HepG2 (cell line): ENCODE measurements around the gene CELA2B. TPM values are rescaled to one million over a fixed set of nuclear protein-coding genes. Genes with fewer than 3 reads are reported as not detected.
A peak's percentile ranks its signal among the peaks of the same experiment; 100 is the strongest.
"Not testable (repeated sequence)": the region's sequence is repeated elsewhere in the genome, so short reads cannot be mapped to it uniquely, and the experiment has no call there.

ENCODE experiments used
- ATAC-seq: fragments of 200-7000 bp; cut with Tn5 transposase; 3 replicates; pipeline ENCODE4 v1.9.1; 2020; ENCODE audit warnings: mild to moderate bottlenecking, moderate library complexity
- BruUV-seq: library from RNA; stranded (reverse); fragments of 400-500 nt; replicated peaks from 2 replicates; lab custom pipeline; 2021; lab: Mats Ljungman, UMichigan
- CTCF ChIA-PET: fragments of 300-600 bp; formaldehyde crosslinking; extraction: SDS; loops from one replicate; lab custom pipeline; 2021; ENCODE audit warnings: low total read pairs, inconsistent platforms, low intra/inter-chr PET ratio; lab: Yijun Ruan, JAX
- POLR2A ChIA-PET: fragments of 350-600 bp; sonication (Branson Sonifier 250); formaldehyde crosslinking; loops from one replicate; lab custom pipeline; 2020; ENCODE audit warnings: antibody characterized with exemption, inconsistent platforms; lab: Yijun Ruan, JAX
- DNase-seq: peaks from one replicate; pipeline ENCODE4 v3.0.0-alpha.2; 2015; ENCODE audit warnings: low spot score
- FAIRE-seq: peaks from 3 replicates; lab custom pipeline; 2011; peaks lifted over from hg19 to GRCh38; lab: Jason Lieb, UNC
- H2AFZ ChIP-seq: one replicate; pipeline ENCODE4 v1.6.1; 2011; ENCODE audit warnings: low read length, inconsistent platforms
- H3K27ac ChIP-seq: fragments of 300-600 bp; 3 replicates; pipeline ENCODE4 v1.8.0; 2011; ENCODE audit warnings: mixed run types, mild to moderate bottlenecking, mixed read lengths, low read length, inconsistent platforms; ENCODE audit not compliant: insufficient read depth; ENCODE audit errors: extremely low read length
- H3K27me3 ChIP-seq, 2 experiments: fragments of 200-600 bp in 1 of 2; 2 replicates in 1 of 2; 3 replicates in 1 of 2; pipeline versions ENCODE4 v1.6.0 to v1.8.0; 2011; ENCODE audit warnings: low read length in 2 of 2, mild to moderate bottlenecking in 2 of 2, moderate library complexity in 2 of 2, inconsistent platforms in 1 of 2; ENCODE audit not compliant: insufficient read depth in 2 of 2, control insufficient read depth in 1 of 2
- H3K36me3 ChIP-seq, 2 experiments: fragments of 200-600 bp in 1 of 2; replicated peaks in 1 of 2; 2 replicates in 1 of 2; 3 replicates in 1 of 2; pipeline versions ENCODE4 v1.5.1 to v1.8.0; 2011; ENCODE audit warnings: low read length in 2 of 2, inconsistent platforms in 1 of 2; ENCODE audit not compliant: insufficient read depth in 2 of 2, control insufficient read depth in 1 of 2
- H3K4me1 ChIP-seq: 2 replicates; pipeline ENCODE4 v1.5.1; 2012; ENCODE audit warnings: low read length, inconsistent platforms; ENCODE audit not compliant: insufficient read depth
- H3K4me2 ChIP-seq: 2 replicates; pipeline ENCODE4 v1.6.0; 2011; ENCODE audit warnings: low read depth, low read length, inconsistent platforms
- H3K4me3 ChIP-seq, 3 experiments: fragments of 200-600 bp in 1 of 3; sonication (generic), shearing (Covaris generic) in 1 of 3; replicated peaks in 1 of 3; 2 replicates each; pipeline ENCODE4 v1.5.1; 2011 to 2016; ENCODE audit warnings: low read length in 3 of 3, inconsistent platforms in 2 of 3, low read depth in 2 of 3, mild to moderate bottlenecking in 2 of 3, control low read depth in 1 of 3, mixed read lengths in 1 of 3; ENCODE audit not compliant: insufficient read depth in 1 of 3
- H3K79me2 ChIP-seq: one replicate; pipeline ENCODE4 v1.6.1; 2011; ENCODE audit warnings: low read length, inconsistent platforms; ENCODE audit not compliant: insufficient read depth
- H3K9ac ChIP-seq: 2 replicates; pipeline ENCODE4 v1.6.0; 2011; ENCODE audit warnings: mild to moderate bottlenecking, low read depth, low read length, inconsistent platforms; ENCODE audit not compliant: insufficient read depth
- H3K9me3 ChIP-seq: 2 replicates; pipeline ENCODE4 v1.5.1; 2012; ENCODE audit warnings: mild to moderate bottlenecking, low read length
- H4K20me1 ChIP-seq: 2 replicates; pipeline ENCODE4 v1.6.0; 2011; ENCODE audit warnings: inconsistent platforms, mild to moderate bottlenecking, low read length, moderate library complexity; ENCODE audit not compliant: insufficient read depth
- ATF1 ChIP-seq: IDR thresholded peaks from 2 replicates; pipeline ENCODE4 v1.6.1; 2016; ENCODE audit warnings: mild to moderate bottlenecking, control low read depth
- CREB1 ChIP-seq, 2 experiments: fragments of 450-650 bp in 1 of 2; IDR thresholded peaks; 2 replicates each; pipeline ENCODE4 v1.6.1; 2016 to 2017; ENCODE audit warnings: control low read depth in 1 of 2, mild to moderate bottlenecking in 1 of 2, missing compliant biosample characterization in 1 of 2, missing genetic modification characterization in 1 of 2
- HMG20B ChIP-seq: conservative IDR thresholded peaks from 2 replicates; pipeline ENCODE4 v1.6.1; 2016; ENCODE audit warnings: missing genetic modification reagents, missing compliant biosample characterization
- HNRNPH1 ChIP-seq: fragments of 200-400 bp; formaldehyde crosslinking; optimal IDR thresholded peaks from 2 replicates; pipeline ENCODE3; 2017; ENCODE audit warnings: mild to moderate bottlenecking, low read depth, low read length
- LCORL ChIP-seq, 2 experiments: fragments of 450-650 bp in 1 of 2; sonication (generic) in 1 of 2; formaldehyde crosslinking in 1 of 2; IDR thresholded peaks; 2 replicates each; pipeline versions ENCODE4 v1.5.0 to v1.6.1; 2017 to 2020; ENCODE audit warnings: antibody characterized with exemption in 1 of 2, missing genetic modification reagents in 1 of 2
- NBN ChIP-seq: fragments of 450-650 bp; conservative IDR thresholded peaks from 2 replicates; pipeline ENCODE4 v1.6.1; 2017
- SALL2 ChIP-seq: sonication (generic); formaldehyde crosslinking; IDR thresholded peaks from 2 replicates; pipeline ENCODE4 v1.8.1; 2023; ENCODE audit warnings: mild to moderate bottlenecking, missing genetic modification reagents, inconsistent platforms
- ZNF260 ChIP-seq: sonication (generic); formaldehyde crosslinking; IDR thresholded peaks from 2 replicates; pipeline ENCODE4 v1.4.0; 2020; ENCODE audit warnings: missing genetic modification reagents, low read depth, mild to moderate bottlenecking, borderline replicate concordance
- WGBS: methylation state at CpG from one replicate; pipeline ENCODE4 v1.1.6; 2017; ENCODE audit warnings: low lambda C conversion rate; 5-methylcytosine and 5-hydroxymethylcytosine counted together
- in situ Hi-C: cut with HindIII; loops from 2 replicates; pipeline ENCODE4 v1.10.0; 2017; ENCODE audit warnings: low pct_unique_long_range_greater_than_20kb; ENCODE audit not compliant: extremely low pct_ligation_motif_present
- intact Hi-C: fragments of 100-400 bp; cut with micrococcal nuclease; formaldehyde crosslinking; loops from one replicate; pipeline ENCODE4 v1.10.0; 2022; ENCODE audit not compliant: unreplicated experiment
- polyA plus RNA-seq, 8 experiments: library from polyadenylated mRNA; depleted of rRNA in 3 of 8; stranded (reverse) in 7 of 8; unstranded in 1 of 8; fragments of >200 nt; fragmentation: Illumina TruSeq in 4 of 8; extraction: Trizol in 4 of 8; gene quantifications; 2 replicates each; pipeline versions ENCODE4 v1.2.1 to v1.2.3, GENCODE V29; 2011 to 2016; ENCODE audit warnings: low read depth in 4 of 8, missing spikeins in 1 of 8, mixed read lengths in 1 of 8; ENCODE audit not compliant: insufficient read depth in 1 of 8
- total RNA-seq, 5 experiments: library from RNA; depleted of rRNA; stranded (reverse); fragments of >200 nt; fragmentation: Illumina TruSeq; extraction: Trizol; gene quantifications; 2 replicates each; pipeline ENCODE4 v1.2.3, GENCODE V29; 2016; ENCODE audit warnings: low read depth in 1 of 5
- TF ChIP-seq, protein P1 (sequence below): sonication (generic); formaldehyde crosslinking; IDR thresholded peaks from 2 replicates; pipeline ENCODE4 v1.4.0; 2020; ENCODE audit warnings: missing genetic modification reagents, borderline replicate concordance
- TF ChIP-seq, protein P2 (sequence below): sonication (generic); formaldehyde crosslinking; IDR thresholded peaks from 2 replicates; pipeline ENCODE4 v1.5.0; 2020; ENCODE audit warnings: mild to moderate bottlenecking, missing genetic modification reagents, moderate library complexity

Gene CELA2B
- total and polyA plus RNA-seq, 2 of the 13 experiments (the other 11 are each of a cell fraction or from before 2014, with no cell fraction given), result not detected

DNA sequence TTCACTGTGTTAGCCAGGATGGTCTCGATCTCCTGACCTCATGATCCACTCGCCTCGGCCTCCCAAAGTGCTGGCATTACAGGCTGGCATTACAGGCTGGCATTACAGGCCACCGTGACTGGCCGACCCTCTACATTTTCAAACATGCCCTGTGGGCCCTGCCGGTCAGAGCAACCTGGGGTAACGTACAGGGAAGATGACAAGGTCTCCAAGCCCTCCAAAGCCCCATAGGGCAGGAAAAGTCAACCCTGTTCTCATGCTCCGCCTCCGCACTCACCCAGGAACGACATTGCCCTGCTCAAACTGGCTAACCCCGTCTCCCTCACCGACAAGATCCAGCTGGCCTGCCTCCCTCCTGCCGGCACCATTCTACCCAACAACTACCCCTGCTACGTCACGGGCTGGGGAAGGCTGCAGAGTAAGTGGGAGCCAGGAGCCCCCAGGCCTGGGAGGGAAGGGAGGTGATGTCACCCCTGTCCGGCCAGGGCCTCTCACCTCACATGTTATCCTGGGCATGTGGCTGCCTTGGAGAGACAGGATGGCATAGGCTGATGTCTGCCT, 7.2 kb downstream of the CELA2B start:
- POLR2A ChIA-PET; in situ Hi-C loops; H3K27ac ChIP-seq; H3K36me3 ChIP-seq; intact Hi-C loops; H3K9me3 ChIP-seq; H3K27me3 ChIP-seq; H3K4me3 ChIP-seq; BruUV-seq; FAIRE-seq; H3K4me2 ChIP-seq; H2AFZ ChIP-seq; CTCF ChIA-PET; H4K20me1 ChIP-seq; H3K9ac ChIP-seq; H3K4me1 ChIP-seq; ATAC-seq; DNase-seq; H3K79me2 ChIP-seq; TF ChIP-seq CREB1 (CRISPR knock-in tag; IDR thresholded peaks at IDR 0.05): not testable (repeated sequence)
- peak; percentile 30; the same call in 1 of the 2 replicates for TF ChIP-seq CREB1 (IDR thresholded peaks at IDR 0.05)
- 66% methylated on average over 11 of the region's 16 CpGs for WGBS

DNA sequence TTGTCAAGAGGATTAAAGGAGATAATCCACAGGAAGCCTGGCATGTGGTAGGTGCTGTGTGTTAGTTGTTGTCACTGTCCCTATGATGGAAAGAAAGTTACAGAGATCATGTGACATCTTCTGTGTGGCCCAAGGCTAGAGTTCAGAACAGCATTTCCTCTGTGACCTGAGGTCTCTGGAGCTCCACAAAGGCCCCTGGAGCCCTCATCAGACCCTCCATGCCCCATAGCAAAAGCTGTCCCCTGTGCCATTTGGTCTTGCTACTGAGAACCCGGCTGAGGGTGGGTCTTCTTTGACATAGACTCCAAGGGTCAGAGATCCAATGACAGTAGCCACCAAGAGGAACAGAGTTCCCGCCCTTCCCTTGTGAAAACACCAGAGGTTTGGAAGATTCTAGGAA, 8.1 kb downstream of the CELA2B start:
- Histone ChIP-seq H4K20me1 (no peaks in the 10 kb centered on the region), H3K9me3 (no peaks in the 10 kb centered on the region), H3K79me2 (no peaks in the 10 kb centered on the region), H3K4me1 (no peaks in the 10 kb centered on the region), H3K4me2 (no peak overlapping the region), H2AFZ (no peak overlapping the region), H3K27me3 (0 out of 5 replicates have a peak, but pooled peaks cover 0 to 1% of the 10 kb centered on the region in 2 experiments), H3K27ac (no peak overlapping the region), H3K36me3 (no peaks in the 10 kb centered on the region), H3K9ac (no peak overlapping the region), H3K4me3 (no peak overlapping the region)
- POLR2A ChIA-PET, result no interaction called here
- intact Hi-C loops (no loop called here), in situ Hi-C loops (no loop called here)
- 49% methylated on average over 2 of the region's 2 CpGs for WGBS
- DNase-seq (no peak), ATAC-seq (no peak), FAIRE-seq (no peak)
- BruUV-seq, result no TSS peak
- CTCF ChIA-PET, result no interaction called here
- TF ChIP-seq, protein P1, sequence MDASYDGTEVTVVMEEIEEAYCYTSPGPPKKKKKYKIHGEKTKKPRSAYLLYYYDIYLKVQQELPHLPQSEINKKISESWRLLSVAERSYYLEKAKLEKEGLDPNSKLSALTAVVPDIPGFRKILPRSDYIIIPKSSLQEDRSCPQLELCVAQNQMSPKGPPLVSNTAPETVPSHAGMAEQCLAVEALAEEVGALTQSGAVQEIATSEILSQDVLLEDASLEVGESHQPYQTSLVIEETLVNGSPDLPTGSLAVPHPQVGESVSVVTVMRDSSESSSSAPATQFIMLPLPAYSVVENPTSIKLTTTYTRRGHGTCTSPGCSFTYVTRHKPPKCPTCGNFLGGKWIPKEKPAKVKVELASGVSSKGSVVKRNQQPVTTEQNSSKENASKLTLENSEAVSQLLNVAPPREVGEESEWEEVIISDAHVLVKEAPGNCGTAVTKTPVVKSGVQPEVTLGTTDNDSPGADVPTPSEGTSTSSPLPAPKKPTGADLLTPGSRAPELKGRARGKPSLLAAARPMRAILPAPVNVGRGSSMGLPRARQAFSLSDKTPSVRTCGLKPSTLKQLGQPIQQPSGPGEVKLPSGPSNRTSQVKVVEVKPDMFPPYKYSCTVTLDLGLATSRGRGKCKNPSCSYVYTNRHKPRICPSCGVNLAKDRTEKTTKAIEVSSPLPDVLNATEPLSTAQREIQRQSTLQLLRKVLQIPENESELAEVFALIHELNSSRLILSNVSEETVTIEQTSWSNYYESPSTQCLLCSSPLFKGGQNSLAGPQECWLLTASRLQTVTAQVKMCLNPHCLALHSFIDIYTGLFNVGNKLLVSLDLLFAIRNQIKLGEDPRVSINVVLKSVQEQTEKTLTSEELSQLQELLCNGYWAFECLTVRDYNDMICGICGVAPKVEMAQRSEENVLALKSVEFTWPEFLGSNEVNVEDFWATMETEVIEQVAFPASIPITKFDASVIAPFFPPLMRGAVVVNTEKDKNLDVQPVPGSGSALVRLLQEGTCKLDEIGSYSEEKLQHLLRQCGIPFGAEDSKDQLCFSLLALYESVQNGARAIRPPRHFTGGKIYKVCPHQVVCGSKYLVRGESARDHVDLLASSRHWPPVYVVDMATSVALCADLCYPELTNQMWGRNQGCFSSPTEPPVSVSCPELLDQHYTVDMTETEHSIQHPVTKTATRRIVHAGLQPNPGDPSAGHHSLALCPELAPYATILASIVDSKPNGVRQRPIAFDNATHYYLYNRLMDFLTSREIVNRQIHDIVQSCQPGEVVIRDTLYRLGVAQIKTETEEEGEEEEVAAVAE, result no peak
- TF ChIP-seq ZNF260 (CRISPR knock-in tag) (no peak), NBN (no peak), ATF1 (CRISPR knock-in tag) (no peak), HNRNPH1 (no peak), LCORL (IDR thresholded peaks at IDR 0.05) (no peak), LCORL (CRISPR knock-in tag; IDR thresholded peaks at IDR 0.05) (no peak), HMG20B (CRISPR knock-in tag) (no peak), SALL2 (no peak)
- TF ChIP-seq, protein P2, sequence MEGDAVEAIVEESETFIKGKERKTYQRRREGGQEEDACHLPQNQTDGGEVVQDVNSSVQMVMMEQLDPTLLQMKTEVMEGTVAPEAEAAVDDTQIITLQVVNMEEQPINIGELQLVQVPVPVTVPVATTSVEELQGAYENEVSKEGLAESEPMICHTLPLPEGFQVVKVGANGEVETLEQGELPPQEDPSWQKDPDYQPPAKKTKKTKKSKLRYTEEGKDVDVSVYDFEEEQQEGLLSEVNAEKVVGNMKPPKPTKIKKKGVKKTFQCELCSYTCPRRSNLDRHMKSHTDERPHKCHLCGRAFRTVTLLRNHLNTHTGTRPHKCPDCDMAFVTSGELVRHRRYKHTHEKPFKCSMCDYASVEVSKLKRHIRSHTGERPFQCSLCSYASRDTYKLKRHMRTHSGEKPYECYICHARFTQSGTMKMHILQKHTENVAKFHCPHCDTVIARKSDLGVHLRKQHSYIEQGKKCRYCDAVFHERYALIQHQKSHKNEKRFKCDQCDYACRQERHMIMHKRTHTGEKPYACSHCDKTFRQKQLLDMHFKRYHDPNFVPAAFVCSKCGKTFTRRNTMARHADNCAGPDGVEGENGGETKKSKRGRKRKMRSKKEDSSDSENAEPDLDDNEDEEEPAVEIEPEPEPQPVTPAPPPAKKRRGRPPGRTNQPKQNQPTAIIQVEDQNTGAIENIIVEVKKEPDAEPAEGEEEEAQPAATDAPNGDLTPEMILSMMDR (CRISPR knock-in tag), result no peak
